ENCODE measurements around the gene TOX2. TPM values are rescaled to one million over a fixed set of nuclear protein-coding genes. Genes with fewer than 3 reads are reported as not detected.
A peak's percentile ranks its signal among the peaks of the same experiment; 100 is the strongest.

Gene TOX2
- total RNA-seq, 1 experiment from 2014 or later, result 6.2 TPM

DNA sequence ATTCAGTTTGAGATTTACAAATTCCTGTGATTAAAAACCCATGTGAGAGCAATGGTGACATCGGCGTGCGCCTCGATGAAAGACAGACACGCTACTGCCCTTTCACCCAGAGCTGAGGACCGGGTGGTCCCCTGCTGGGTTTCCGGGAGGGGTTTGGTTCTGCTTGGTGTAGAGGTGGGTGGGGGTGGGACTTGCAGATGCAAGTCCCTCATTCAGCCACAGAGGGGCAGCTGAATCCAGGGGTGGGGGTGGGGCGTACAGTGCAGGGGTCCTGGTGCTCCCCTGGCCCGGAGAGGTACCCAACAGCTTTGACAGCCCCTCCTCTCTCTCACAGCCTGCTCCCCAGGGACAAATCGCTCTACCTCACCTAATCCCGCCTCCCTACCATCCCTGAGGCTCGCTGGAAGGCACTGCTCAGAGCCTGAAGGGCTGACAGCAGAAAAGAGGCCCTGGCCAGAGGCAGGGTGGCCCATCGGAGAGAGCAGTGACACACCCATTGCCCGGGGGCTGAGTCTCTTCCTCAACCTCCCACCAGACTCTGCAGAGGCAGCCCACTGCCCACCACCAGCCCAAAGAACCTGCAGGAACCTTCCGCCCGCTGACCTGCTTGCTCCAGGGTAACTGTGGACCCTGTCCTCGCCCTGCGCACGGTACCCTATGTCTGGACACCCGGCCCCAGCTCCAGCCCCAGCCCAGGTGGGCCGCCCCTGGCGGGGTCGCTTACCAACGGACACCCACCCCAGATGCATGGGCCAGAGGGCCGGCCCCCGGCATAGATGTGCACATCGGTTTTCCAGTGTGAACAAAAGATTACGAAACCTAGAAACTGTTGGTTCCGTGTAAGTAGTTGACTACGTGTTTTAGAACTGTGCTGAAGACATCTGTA lies 153.9 kb downstream of the TOX2 start:
- peak in 1 of 2 experiments; percentile 45 for DNase-seq (ENCODE audit: low read depth in 1 of 2, low spot score in 2 of 2)
- Histone ChIP-seq H3K27ac (no peak overlapping the region), H3K36me3 (peaks cover 36% of the 10 kb centered on the region), H3K4me3 (no peak overlapping the region), H3K9me3 (replicated peaks) (no peaks in the 10 kb centered on the region), H3K4me1 (replicated peaks) (no peaks in the 10 kb centered on the region), H3K27me3 (replicated peaks) (no peaks in the 10 kb centered on the region)

DNA sequence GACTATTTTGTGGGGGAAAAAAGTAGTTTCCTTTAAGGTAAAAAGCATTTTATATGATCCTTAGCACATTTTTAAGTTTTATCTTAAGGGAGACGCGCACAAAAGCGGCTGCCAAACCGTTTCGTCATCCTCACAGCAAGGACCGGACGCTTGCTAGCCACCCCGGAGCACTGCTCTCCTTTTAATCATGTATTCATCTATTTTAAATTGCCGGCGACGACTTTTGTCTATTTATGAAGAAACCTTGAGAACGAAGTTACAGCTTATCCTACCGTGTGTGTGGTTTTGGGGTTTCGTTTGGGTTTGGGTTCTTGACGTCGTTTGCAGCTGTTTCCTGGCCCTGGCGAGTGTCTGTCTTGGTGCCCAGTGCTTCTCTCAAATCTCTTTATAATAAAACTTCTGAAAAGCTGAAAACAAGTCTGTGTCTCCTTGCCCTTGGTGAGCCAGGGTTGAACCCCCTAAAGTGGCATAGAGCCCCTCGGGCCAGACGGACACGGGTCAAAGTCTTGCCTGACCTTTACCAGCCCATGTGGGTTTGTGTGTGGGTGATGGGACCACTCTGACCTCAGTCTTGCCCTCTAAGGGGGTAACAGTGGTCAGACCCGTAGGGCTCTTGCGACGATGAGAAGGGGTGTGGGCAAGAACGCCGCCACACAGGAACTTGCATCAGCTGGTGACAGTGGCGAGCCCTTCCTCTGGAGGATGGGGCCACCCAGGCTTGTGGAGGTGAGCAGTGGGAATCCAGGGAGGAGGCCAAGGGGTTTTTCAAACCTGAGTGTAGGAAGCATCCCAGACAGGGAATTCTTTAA lies 154.8 kb downstream of the TOX2 start:
- H3K27ac ChIP-seq, result no peak overlapping the region
- peaks cover 30% of the 10 kb centered on the region for H3K36me3 ChIP-seq
- H3K27me3 ChIP-seq (replicated peaks), result no peaks in the 10 kb centered on the region
- H3K4me3 ChIP-seq, result no peak overlapping the region
- peaks cover 1% of the 10 kb centered on the region; the same call in 1 of the 2 replicates for H3K4me1 ChIP-seq (replicated peaks)
- H3K9me3 ChIP-seq (replicated peaks), result no peaks in the 10 kb centered on the region
- DNase-seq (ENCODE audit: low read depth in 1 of 2, low spot score in 2 of 2), result peak in 1 of 2 experiments; percentile 40

DNA sequence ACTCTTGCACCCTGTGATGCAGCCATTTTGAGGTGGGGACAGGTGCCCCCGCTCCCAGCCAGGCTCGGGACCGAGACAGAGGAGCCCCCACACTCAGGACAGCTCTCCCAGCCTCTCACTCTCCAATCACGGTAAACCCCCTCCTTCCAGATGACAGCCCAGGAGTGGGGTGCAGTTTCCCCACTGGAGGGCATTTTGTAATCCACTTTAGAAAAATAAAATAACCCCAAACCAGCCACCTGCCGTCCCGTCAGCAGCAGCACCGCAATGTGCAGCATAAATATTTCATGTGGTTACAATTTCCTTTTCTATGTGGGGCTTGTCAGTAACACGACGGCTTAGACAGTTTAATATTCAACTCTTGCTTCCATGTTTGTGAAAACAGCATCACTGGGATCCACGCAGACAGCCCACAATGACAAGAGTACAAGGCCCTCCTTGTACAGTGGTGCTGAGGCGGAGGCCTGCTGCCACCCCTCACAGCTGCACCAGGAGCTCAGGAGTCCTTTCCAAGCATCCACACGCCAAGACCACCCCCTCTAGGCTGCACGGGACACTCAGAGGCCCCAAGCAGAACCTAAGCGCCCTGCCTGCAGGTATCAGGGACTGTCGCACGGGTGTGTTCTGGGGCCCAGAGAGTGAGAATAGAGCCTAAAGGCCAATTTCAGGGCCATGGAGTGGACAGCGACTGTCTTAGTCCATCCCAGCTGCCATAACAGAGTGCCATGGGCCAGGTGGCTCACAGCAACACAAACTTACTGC lies 155.7 kb downstream of the TOX2 start:
- H3K27me3 ChIP-seq (replicated peaks), result no peaks in the 10 kb centered on the region
- no peak overlapping the region for H3K4me3 ChIP-seq
- H3K36me3 ChIP-seq, result peaks cover 24% of the 10 kb centered on the region
- H3K9me3 ChIP-seq (replicated peaks), result no peaks in the 10 kb centered on the region
- DNase-seq (ENCODE audit: low read depth in 1 of 2, low spot score in 2 of 2), result no peak
- H3K27ac ChIP-seq, result no peak overlapping the region
- H3K4me1 ChIP-seq (replicated peaks), result peaks cover 4% of the 10 kb centered on the region; the same call in 1 of the 2 replicates

DNA sequence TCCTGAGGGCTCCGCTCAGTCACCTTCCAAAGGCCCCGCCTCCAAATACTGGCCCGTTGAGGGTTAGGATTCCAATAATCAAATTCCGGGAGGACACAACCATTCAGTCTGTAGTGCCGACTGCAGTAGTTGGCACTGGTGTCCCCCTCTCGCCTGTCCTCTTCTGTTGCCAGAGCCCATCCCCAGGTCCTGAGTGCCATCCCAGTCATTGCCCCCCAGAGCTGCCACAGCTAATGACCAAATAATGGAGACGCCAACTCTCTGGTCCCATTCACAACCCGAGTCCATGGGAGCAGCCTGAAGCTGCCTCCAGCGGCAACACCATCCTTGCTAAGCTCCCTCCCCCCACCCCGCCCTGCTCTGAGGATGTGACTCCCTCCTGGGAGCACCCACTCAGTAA lies 156.4 kb downstream of the TOX2 start:
- peak in 1 of 2 experiments; percentile 37 for DNase-seq (ENCODE audit: low read depth in 1 of 2, low spot score in 2 of 2)
- no peaks in the 10 kb centered on the region for H3K9me3 ChIP-seq (replicated peaks)
- no peaks in the 10 kb centered on the region for H3K27me3 ChIP-seq (replicated peaks)
- peaks cover 20% of the 10 kb centered on the region for H3K36me3 ChIP-seq
- no peak overlapping the region for H3K4me3 ChIP-seq
- H3K27ac ChIP-seq, result no peak overlapping the region
- H3K4me1 ChIP-seq (replicated peaks), result peaks cover 4% of the 10 kb centered on the region; the same call in 1 of the 2 replicates

DNA sequence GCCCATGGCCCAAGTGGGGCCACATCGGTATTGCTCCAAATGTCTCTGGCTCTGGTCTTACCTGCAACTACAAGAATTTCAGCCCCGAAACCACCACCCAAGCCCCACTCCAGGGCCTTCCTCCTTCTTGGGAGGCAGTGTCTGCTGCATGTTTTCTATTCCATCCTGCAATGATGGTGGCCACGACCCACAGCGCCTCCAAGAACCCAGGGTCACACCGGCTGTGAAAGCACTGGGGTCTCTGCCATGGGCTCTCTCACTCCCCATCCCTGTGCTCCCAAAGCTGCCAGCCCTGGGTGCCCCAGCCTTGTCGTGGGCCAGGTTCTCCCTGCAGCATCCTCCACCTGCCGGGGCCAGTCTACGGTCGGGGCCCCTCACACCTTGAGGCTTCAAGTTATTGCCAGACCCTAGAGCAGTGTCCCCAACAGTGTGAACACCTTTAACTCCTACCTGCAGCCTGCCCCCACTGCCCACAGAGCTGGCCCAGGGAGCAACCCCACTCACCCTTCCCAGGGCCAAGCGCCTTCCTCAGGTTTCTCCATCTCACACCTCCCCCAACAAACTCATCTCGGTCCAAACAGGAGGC lies 157.0 kb downstream of the TOX2 start:
- Histone ChIP-seq H3K36me3 (peaks cover 15% of the 10 kb centered on the region), H3K27me3 (replicated peaks) (no peaks in the 10 kb centered on the region)

DNA sequence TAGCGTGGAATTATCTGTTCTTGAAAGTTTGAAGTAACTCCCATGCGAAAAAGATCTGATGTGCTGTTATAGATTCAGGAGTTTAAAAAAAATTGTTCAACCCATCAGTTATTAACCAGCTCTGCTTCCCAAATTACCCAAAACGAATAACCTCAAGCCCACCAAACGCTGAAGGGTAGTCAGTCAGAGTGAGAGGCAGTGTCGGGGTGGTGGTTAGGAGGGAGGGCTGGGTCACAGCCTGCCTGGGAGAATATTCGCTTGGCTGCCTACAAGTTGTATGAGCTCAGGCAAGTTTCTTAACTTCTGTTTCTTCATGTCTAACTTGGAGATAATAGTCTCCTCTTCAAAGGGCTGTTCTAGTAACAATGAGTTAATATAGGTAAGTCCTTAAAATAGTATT lies 157.7 kb downstream of the TOX2 start:
- peak in 1 of 2 experiments; percentile 16 for DNase-seq (ENCODE audit: low read depth in 1 of 2, low spot score in 2 of 2)
- H3K4me3 ChIP-seq, result no peak overlapping the region
- H3K36me3 ChIP-seq, result peaks cover 12% of the 10 kb centered on the region
- no peaks in the 10 kb centered on the region for H3K27me3 ChIP-seq (replicated peaks)
- no peaks in the 10 kb centered on the region for H3K9me3 ChIP-seq (replicated peaks)
- H3K27ac ChIP-seq, result no peak overlapping the region
- H3K4me1 ChIP-seq (replicated peaks), result peaks cover 4% of the 10 kb centered on the region; the same call in 1 of the 2 replicates

More for the DNA sequence above, 157.0 kb downstream of the TOX2 start:
- Histone ChIP-seq H3K27ac (no peak overlapping the region), H3K4me1 (replicated peaks) (peaks cover 4% of the 10 kb centered on the region; the same call in 1 of the 2 replicates), H3K4me3 (no peak overlapping the region), H3K9me3 (replicated peaks) (no peaks in the 10 kb centered on the region)
- peak in 1 of 2 experiments; percentile 39 for DNase-seq (ENCODE audit: low read depth in 1 of 2, low spot score in 2 of 2)

DNA sequence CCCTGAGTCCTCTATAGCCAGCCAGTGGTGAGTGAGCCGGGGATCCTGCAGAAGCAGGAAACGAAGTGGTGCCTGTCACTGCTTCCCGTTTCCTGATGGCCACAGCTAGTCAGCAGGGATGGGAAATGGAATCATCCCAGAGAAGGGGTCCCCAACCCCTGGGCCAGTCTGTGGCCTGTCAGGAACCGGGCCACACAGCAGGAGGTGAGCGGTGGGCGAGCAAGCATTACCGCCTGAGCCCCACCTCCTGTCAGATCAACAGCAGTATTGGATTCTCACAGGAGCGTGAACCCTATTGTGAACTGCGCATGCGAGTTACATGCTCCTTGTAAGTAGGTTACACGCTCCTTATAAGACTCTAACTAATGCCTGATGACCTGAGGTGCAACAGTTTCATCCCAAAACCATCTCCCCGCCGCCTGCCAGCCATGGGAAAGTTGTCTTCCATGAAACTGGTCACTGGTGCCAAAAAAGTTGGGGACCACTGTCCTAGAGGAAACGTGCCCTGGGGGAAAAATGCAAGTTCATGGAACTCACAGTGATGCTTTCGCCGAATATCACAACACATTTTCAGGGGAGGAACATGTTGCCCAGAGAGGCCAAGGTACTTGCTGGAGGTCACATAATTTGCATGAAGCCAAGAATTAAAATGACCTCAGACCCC lies 158.5 kb downstream of the TOX2 start:
- H3K36me3 ChIP-seq, result peaks cover 12% of the 10 kb centered on the region
- no peak overlapping the region for H3K27ac ChIP-seq
- H3K4me1 ChIP-seq (replicated peaks), result peaks cover 4% of the 10 kb centered on the region; the same call in 1 of the 2 replicates
- no peaks in the 10 kb centered on the region for H3K9me3 ChIP-seq (replicated peaks)
- no peak overlapping the region for H3K4me3 ChIP-seq
- H3K27me3 ChIP-seq (replicated peaks), result no peaks in the 10 kb centered on the region
- DNase-seq (ENCODE audit: low read depth in 1 of 2, low spot score in 2 of 2), result peak in 1 of 2 experiments; percentile 36

DNA sequence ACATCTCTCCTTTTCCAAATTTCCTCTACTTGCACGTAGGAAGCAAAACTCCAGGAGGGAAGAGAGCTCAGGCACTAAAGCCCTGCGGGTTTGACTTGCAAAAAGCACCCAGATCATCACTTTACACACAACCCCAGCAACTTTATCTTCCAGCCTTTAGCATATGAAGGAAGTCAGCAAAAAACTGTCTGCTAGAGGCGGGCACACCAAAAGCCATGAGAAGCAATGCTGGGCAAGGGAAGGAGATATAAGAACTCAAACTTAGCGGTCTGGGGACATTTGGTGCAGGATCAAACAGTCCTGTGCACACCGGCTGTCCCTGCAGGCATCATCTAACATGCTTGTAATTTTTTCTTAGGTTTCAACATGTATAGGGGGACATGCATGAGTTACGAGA lies 159.0 kb downstream of the TOX2 start:
- Histone ChIP-seq H3K27me3 (replicated peaks) (no peaks in the 10 kb centered on the region), H3K4me3 (no peak overlapping the region), H3K9me3 (replicated peaks) (no peaks in the 10 kb centered on the region), H3K36me3 (peaks cover 10% of the 10 kb centered on the region), H3K27ac (no peak overlapping the region), H3K4me1 (replicated peaks) (peaks cover 4% of the 10 kb centered on the region; the same call in 1 of the 2 replicates)
- DNase-seq (ENCODE audit: low read depth in 1 of 2, low spot score in 2 of 2), result peak in 1 of 2 experiments; percentile 17

DNA sequence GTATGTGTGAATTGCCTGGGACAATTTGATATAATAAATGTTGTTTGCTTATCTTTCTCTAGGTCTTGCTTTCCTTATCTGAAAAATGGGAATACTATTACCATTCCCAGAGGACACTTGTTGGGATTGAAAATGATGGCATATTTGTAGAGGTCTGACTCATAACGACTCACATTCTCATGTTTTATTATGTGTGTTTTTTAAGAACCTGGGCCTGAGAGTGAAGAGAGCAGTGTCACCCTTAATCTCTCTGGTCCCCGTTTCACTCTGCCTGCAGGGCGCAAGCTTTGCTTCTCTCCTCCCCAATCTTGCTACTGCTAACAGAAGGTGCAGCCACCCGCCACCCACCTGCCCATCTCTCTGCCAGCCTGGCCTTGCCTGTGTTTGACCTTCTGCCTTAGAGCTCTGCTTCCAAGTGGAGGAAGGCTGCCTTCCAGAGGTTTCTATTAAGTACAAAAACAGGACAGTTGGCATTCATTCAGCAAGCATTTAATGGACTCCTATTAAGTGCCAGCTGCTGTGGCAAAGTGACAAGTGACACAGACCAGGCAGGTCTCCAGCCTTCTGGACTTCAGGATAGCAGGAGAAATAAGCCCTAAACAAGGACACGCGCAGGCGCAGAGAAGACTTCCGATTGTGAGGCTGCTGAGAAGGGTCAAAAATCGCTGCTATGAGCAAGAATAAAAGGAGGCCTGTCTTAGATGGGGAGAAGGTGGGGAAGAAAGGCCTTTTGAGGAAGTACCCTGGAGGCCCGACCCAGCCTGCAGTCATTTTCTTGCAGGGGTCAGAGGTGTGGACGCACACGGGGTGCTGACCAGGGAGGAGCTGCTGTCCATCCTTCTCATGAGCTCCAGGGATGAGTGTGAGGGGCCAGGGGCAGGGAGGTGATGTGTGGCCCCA lies 159.8 kb downstream of the TOX2 start:
- H3K36me3 ChIP-seq, result peaks cover 4% of the 10 kb centered on the region
- no peak overlapping the region for H3K4me3 ChIP-seq
- no peaks in the 10 kb centered on the region for H3K9me3 ChIP-seq (replicated peaks)
- H3K27ac ChIP-seq, result no peak overlapping the region
- DNase-seq (ENCODE audit: low read depth in 1 of 2, low spot score in 2 of 2), result peak; percentile 24 to 28
- H3K27me3 ChIP-seq (replicated peaks), result no peaks in the 10 kb centered on the region
- peaks cover 4% of the 10 kb centered on the region; the same call in 1 of the 2 replicates for H3K4me1 ChIP-seq (replicated peaks)

DNA sequence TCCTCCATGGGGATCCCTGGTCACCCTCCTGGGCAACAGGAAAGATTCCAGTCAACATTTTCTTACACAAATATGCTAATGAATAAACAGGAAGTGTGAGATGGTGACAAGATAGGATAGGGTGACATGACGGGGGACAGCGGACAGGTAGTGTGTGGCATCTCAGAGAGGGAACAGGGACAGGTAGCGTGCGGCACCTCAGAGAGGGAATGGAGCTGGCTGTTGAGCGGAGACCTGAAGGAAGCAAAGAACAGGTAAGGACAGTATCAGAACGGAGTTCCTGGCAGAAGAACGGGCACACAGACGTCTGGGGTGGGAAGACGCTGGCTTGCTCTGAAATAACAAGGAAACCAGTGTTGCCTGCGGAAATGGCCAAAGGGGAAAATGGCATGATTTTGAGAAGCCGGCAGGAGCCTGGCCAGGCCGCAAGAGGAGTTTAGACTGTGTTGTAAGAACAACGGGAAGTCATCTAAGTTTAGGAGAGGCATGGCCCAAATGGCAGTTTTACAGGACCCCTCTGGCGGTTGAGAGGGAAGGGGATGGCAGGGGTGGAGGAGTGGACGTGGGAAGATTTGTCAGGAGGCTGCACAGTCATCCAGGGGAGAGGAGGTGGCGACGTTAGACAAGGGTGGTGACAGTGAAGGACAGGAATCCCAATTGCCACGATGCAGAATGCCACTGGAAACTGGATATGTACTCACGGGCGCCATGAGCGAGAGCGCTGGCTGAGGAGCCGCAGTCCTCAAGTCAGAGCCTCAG lies 160.7 kb downstream of the TOX2 start:
- no peak overlapping the region for H3K27ac ChIP-seq
- no peaks in the 10 kb centered on the region for H3K36me3 ChIP-seq
- no peak overlapping the region for H3K4me3 ChIP-seq
- H3K27me3 ChIP-seq (replicated peaks), result no peaks in the 10 kb centered on the region
- peak in 1 of 2 experiments; percentile 33 for DNase-seq (ENCODE audit: low read depth in 1 of 2, low spot score in 2 of 2)
- H3K4me1 ChIP-seq (replicated peaks), result peaks cover 4% of the 10 kb centered on the region; the same call in 1 of the 2 replicates
- no peaks in the 10 kb centered on the region for H3K9me3 ChIP-seq (replicated peaks)

DNA sequence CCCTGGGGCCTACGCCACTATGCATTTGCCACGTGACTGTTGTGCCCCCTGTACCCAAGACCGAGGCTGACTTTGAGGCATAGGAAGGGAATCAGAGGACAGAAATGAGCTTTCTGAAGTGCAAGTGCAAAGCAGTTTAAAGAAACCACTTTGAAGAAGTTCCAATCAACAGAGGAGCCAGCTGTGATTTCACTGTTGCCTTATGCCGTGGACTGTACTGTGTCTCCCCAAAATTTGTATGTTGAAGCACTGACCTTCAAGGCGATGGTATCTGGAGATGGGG lies 161.2 kb downstream of the TOX2 start:
- H3K4me3 ChIP-seq, result no peak overlapping the region
- H3K27ac ChIP-seq, result no peak overlapping the region
- no peak for DNase-seq (ENCODE audit: low read depth in 1 of 2, low spot score in 2 of 2)
- H3K9me3 ChIP-seq (replicated peaks), result no peaks in the 10 kb centered on the region
- peaks cover 9% of the 10 kb centered on the region for H3K4me1 ChIP-seq (replicated peaks)
- no peaks in the 10 kb centered on the region for H3K36me3 ChIP-seq
- no peaks in the 10 kb centered on the region for H3K27me3 ChIP-seq (replicated peaks)

Data from SJSA1 (cell line).